IMR-90 (cell line): Measurements from ENCODE around the gene PERM1.
A peak's percentile ranks its signal among the peaks of the same experiment; 100 is the strongest.

ENCODE experiments used
- CEBPB ChIP-seq: IDR thresholded peaks from 2 replicates; pipeline ENCODE4 v1.6.1; 2012; ENCODE audit warnings: low read depth, low read length, improper control_type of control experiment
- CHD1 ChIP-seq: IDR thresholded peaks from 2 replicates; pipeline ENCODE4 v1.6.1; 2012; ENCODE audit warnings: low read depth, low read length, improper control_type of control experiment
- ELK1 ChIP-seq: fragments of 150-350 bp; IDR thresholded peaks from 2 replicates; pipeline ENCODE4 v1.6.1; 2016; ENCODE audit warnings: low read depth, mild to moderate bottlenecking, low read length, moderate library complexity, borderline replicate concordance
- FOS ChIP-seq: fragments of 150-350 bp; IDR thresholded peaks from 2 replicates; pipeline ENCODE4 v1.6.1; 2016; ENCODE audit warnings: low read depth, low read length
- MAFK ChIP-seq: IDR thresholded peaks from 2 replicates; pipeline ENCODE4 v1.6.1; 2012; ENCODE audit warnings: low read depth, low read length, improper control_type of control experiment
- MAZ ChIP-seq: IDR thresholded peaks from 2 replicates; pipeline ENCODE4 v1.6.1; 2012; ENCODE audit warnings: low read depth, mild to moderate bottlenecking, low read length, improper control_type of control experiment, moderate library complexity, borderline replicate concordance
- MXI1 ChIP-seq: IDR thresholded peaks from 2 replicates; pipeline ENCODE4 v1.6.1; 2012; ENCODE audit warnings: low read depth, mild to moderate bottlenecking, low read length, moderate library complexity, borderline replicate concordance
- POLR2A ChIP-seq: IDR thresholded peaks from 2 replicates; pipeline ENCODE4 v1.6.1; 2012; ENCODE audit warnings: mild to moderate bottlenecking, low read depth, low read length
- RAD21 ChIP-seq: IDR thresholded peaks from 2 replicates; pipeline ENCODE4 v1.6.1; 2012; ENCODE audit warnings: low read length, improper control_type of control experiment
- RFX5 ChIP-seq: IDR thresholded peaks from 2 replicates; pipeline ENCODE4 v1.8.0; 2012; ENCODE audit warnings: low read depth, mild to moderate bottlenecking, low read length, moderate library complexity
- TF ChIP-seq, protein P1 (sequence below): conservative IDR thresholded peaks from 2 replicates; pipeline ENCODE4 v1.5.1; 2012; ENCODE audit warnings: mild to moderate bottlenecking, low read depth, low read length, improper control_type of control experiment
- TF ChIP-seq, protein P2 (sequence below): fragments of 150-350 bp; IDR thresholded peaks from 2 replicates; pipeline ENCODE4 v1.6.1; 2017; ENCODE audit warnings: mild to moderate bottlenecking, antibody characterized with exemption, low read length, low read depth

GRCh38 chr1:966704-967300 is 15.1 kb downstream of the PERM1 start:
- TF ChIP-seq, protein P1, sequence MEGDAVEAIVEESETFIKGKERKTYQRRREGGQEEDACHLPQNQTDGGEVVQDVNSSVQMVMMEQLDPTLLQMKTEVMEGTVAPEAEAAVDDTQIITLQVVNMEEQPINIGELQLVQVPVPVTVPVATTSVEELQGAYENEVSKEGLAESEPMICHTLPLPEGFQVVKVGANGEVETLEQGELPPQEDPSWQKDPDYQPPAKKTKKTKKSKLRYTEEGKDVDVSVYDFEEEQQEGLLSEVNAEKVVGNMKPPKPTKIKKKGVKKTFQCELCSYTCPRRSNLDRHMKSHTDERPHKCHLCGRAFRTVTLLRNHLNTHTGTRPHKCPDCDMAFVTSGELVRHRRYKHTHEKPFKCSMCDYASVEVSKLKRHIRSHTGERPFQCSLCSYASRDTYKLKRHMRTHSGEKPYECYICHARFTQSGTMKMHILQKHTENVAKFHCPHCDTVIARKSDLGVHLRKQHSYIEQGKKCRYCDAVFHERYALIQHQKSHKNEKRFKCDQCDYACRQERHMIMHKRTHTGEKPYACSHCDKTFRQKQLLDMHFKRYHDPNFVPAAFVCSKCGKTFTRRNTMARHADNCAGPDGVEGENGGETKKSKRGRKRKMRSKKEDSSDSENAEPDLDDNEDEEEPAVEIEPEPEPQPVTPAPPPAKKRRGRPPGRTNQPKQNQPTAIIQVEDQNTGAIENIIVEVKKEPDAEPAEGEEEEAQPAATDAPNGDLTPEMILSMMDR: no peak
- TF ChIP-seq, protein P2, sequence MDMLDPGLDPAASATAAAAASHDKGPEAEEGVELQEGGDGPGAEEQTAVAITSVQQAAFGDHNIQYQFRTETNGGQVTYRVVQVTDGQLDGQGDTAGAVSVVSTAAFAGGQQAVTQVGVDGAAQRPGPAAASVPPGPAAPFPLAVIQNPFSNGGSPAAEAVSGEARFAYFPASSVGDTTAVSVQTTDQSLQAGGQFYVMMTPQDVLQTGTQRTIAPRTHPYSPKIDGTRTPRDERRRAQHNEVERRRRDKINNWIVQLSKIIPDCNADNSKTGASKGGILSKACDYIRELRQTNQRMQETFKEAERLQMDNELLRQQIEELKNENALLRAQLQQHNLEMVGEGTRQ: peak; percentile 25; the same call in 1 of the 2 replicates
- TF ChIP-seq MXI1 (peak; percentile 51; the same call in 1 of the 2 replicates), POLR2A (peak; percentile 74), MAFK (no peak), ELK1 (no peak), CEBPB (no peak), RFX5 (no peak), CHD1 (no peak), RAD21 (0 out of 2 replicates have a peak, but pooled peaks have one; percentile 7), FOS (no peak), MAZ (peak; percentile 84; the same call in 1 of the 2 replicates)
